ENCODE results near the gene IL18RAP. TPM values are rescaled to one million over a fixed set of nuclear protein-coding genes. Genes with fewer than 3 reads are reported as not detected.

IL18RAP gene
- polyA plus RNA-seq, 1 donor from 2014 or later: not detected

DNA sequence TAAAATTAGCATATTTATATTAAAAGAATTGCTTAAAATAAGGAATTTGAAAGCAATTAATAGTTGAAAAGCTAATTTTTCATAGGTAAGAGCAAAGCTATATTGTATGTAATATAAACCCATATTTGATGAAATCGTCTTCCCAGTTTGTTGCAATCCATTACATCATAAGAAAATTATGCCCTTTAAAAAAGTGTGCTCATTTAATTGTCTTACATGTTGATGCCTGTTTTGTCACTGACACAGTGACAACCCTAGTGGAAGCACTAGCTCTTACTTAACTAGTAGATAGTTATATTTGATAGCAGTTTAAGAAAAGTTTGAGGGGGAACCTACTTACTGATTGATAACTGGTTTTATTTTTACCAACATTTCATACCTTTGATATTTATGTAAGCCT lies 30.0 kb upstream of the IL18RAP start:
- H3K27me3 ChIP-seq (ENCODE audit: insufficient read depth, low read depth, low read length): no peaks in the 10 kb centered on the region
- no peaks in the 10 kb centered on the region for H4K20me1 ChIP-seq (ENCODE audit: insufficient read depth)
- H3K79me2 ChIP-seq (replicated peaks; ENCODE audit: insufficient read depth, low read length): no peaks in the 10 kb centered on the region
- H3K4me2 ChIP-seq (ENCODE audit: low read length): no peak overlapping the region
- H3K9me3 ChIP-seq (ENCODE audit: low read length): no peaks in the 10 kb centered on the region
- no peak overlapping the region for H2AFZ ChIP-seq (ENCODE audit: low read depth, low read length)
- no peak overlapping the region for H3K4me3 ChIP-seq (ENCODE audit: low read length)
- no peaks in the 10 kb centered on the region for H3K36me3 ChIP-seq (ENCODE audit: insufficient read depth, low read length)
- no peak overlapping the region for H3K9ac ChIP-seq (ENCODE audit: low read length)
- TF ChIP-seq MXI1 (conservative IDR thresholded peaks at IDR 0.05; ENCODE audit: poor library complexity, severe bottlenecking): no peak
- H3K9me2 ChIP-seq (ENCODE audit: insufficient read depth, low read length): no peaks in the 10 kb centered on the region
- H3F3A ChIP-seq (ENCODE audit: insufficient read depth, low read length, poor library complexity, severe bottlenecking): no peaks in the 10 kb centered on the region
- H3K27ac ChIP-seq (ENCODE audit: low read length): no peak overlapping the region

DNA sequence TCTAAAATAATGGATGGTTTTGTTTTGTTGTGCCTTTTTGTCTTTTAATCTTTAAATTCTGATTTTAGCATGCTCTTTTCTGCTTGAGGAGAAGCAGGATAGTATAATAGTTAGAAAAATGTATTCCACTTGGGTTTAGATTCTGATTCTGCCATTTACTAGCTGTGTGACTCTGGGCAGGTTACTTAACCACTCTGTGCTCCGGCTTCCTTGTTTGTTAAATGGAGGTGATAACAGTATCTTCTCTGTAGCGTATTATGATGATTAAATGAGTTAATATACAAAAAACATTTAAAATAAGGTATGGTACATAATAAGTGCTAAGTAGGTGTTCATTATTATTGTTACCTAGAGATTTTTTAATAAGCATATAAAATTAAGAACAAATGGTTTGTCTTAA lies 26.9 kb upstream of the IL18RAP start:
- Histone ChIP-seq H3K36me3 (ENCODE audit: insufficient read depth, low read length) (no peaks in the 10 kb centered on the region), H3K9ac (ENCODE audit: low read length) (no peak overlapping the region), H2AFZ (ENCODE audit: low read depth, low read length) (no peak overlapping the region), H3K4me2 (ENCODE audit: low read length) (no peak overlapping the region), H3K27me3 (ENCODE audit: insufficient read depth, low read depth, low read length) (no peaks in the 10 kb centered on the region), H4K20me1 (ENCODE audit: insufficient read depth) (no peaks in the 10 kb centered on the region), H3F3A (ENCODE audit: insufficient read depth, low read length, poor library complexity, severe bottlenecking) (no peaks in the 10 kb centered on the region), H3K27ac (ENCODE audit: low read length) (no peak overlapping the region), H3K9me2 (ENCODE audit: insufficient read depth, low read length) (no peaks in the 10 kb centered on the region), H3K9me3 (ENCODE audit: low read length) (no peaks in the 10 kb centered on the region), H3K79me2 (replicated peaks; ENCODE audit: insufficient read depth, low read length) (no peaks in the 10 kb centered on the region), H3K4me3 (ENCODE audit: low read length) (no peak overlapping the region)
- TF ChIP-seq, protein P1, sequence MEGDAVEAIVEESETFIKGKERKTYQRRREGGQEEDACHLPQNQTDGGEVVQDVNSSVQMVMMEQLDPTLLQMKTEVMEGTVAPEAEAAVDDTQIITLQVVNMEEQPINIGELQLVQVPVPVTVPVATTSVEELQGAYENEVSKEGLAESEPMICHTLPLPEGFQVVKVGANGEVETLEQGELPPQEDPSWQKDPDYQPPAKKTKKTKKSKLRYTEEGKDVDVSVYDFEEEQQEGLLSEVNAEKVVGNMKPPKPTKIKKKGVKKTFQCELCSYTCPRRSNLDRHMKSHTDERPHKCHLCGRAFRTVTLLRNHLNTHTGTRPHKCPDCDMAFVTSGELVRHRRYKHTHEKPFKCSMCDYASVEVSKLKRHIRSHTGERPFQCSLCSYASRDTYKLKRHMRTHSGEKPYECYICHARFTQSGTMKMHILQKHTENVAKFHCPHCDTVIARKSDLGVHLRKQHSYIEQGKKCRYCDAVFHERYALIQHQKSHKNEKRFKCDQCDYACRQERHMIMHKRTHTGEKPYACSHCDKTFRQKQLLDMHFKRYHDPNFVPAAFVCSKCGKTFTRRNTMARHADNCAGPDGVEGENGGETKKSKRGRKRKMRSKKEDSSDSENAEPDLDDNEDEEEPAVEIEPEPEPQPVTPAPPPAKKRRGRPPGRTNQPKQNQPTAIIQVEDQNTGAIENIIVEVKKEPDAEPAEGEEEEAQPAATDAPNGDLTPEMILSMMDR (IDR thresholded peaks at IDR 0.05; ENCODE audit: poor library complexity, severe bottlenecking): no peak
- TF ChIP-seq EP300 (conservative IDR thresholded peaks at IDR 0.05; ENCODE audit: poor library complexity, severe bottlenecking) (no peak), TAF1 (IDR thresholded peaks at IDR 0.05; ENCODE audit: low read depth) (no peak), MXI1 (conservative IDR thresholded peaks at IDR 0.05; ENCODE audit: poor library complexity, severe bottlenecking) (no peak), EZH2 (IDR thresholded peaks at IDR 0.05; ENCODE audit: borderline replicate concordance, insufficient read depth, low read length, poor library complexity, severe bottlenecking) (no peak), POLR2AphosphoS5 (IDR thresholded peaks at IDR 0.05) (no peak), RAD21 (conservative IDR thresholded peaks at IDR 0.05) (no peak), SMC3 (conservative IDR thresholded peaks at IDR 0.05; ENCODE audit: poor library complexity) (no peak)
- TF ChIP-seq, protein P2, sequence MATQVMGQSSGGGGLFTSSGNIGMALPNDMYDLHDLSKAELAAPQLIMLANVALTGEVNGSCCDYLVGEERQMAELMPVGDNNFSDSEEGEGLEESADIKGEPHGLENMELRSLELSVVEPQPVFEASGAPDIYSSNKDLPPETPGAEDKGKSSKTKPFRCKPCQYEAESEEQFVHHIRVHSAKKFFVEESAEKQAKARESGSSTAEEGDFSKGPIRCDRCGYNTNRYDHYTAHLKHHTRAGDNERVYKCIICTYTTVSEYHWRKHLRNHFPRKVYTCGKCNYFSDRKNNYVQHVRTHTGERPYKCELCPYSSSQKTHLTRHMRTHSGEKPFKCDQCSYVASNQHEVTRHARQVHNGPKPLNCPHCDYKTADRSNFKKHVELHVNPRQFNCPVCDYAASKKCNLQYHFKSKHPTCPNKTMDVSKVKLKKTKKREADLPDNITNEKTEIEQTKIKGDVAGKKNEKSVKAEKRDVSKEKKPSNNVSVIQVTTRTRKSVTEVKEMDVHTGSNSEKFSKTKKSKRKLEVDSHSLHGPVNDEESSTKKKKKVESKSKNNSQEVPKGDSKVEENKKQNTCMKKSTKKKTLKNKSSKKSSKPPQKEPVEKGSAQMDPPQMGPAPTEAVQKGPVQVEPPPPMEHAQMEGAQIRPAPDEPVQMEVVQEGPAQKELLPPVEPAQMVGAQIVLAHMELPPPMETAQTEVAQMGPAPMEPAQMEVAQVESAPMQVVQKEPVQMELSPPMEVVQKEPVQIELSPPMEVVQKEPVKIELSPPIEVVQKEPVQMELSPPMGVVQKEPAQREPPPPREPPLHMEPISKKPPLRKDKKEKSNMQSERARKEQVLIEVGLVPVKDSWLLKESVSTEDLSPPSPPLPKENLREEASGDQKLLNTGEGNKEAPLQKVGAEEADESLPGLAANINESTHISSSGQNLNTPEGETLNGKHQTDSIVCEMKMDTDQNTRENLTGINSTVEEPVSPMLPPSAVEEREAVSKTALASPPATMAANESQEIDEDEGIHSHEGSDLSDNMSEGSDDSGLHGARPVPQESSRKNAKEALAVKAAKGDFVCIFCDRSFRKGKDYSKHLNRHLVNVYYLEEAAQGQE (IDR thresholded peaks at IDR 0.05; ENCODE audit: borderline replicate concordance): no peak

DNA sequence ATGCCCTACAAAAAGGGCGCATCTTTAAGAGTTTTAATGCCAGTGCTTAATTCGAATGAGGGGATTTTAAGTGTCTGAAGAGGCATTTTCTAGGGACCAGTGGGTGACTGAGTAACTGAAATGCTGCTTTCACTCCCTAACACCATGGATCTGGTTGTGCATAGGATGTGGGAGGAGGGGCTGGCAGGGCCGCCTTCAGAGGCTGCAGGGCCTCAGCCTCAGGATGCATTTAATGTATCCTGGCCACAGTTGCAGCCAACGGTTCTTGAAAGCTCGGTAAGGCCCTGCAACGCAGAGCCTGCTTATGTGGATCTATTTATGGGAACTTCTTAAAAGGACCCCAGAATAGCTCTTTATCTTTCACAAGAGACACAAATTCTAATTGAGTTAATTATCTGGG lies 25.8 kb upstream of the IL18RAP start:
- Histone ChIP-seq H3K4me3 (ENCODE audit: low read length) (no peak overlapping the region), H2AFZ (ENCODE audit: low read depth, low read length) (no peak overlapping the region), H3K79me2 (replicated peaks; ENCODE audit: insufficient read depth, low read length) (no peaks in the 10 kb centered on the region), H3K9me3 (ENCODE audit: low read length) (no peaks in the 10 kb centered on the region), H3K27ac (ENCODE audit: low read length) (no peak overlapping the region), H4K20me1 (ENCODE audit: insufficient read depth) (no peaks in the 10 kb centered on the region), H3F3A (ENCODE audit: insufficient read depth, low read length, poor library complexity, severe bottlenecking) (no peaks in the 10 kb centered on the region), H3K9me2 (ENCODE audit: insufficient read depth, low read length) (no peaks in the 10 kb centered on the region), H3K4me2 (ENCODE audit: low read length) (no peak overlapping the region), H3K27me3 (ENCODE audit: insufficient read depth, low read depth, low read length) (no peaks in the 10 kb centered on the region), H3K9ac (ENCODE audit: low read length) (no peak overlapping the region), H3K36me3 (ENCODE audit: insufficient read depth, low read length) (no peaks in the 10 kb centered on the region)
- TF ChIP-seq POLR2AphosphoS5 (IDR thresholded peaks at IDR 0.05): no peak
- no peak for TF ChIP-seq EP300 (conservative IDR thresholded peaks at IDR 0.05; ENCODE audit: poor library complexity, severe bottlenecking)
- TF ChIP-seq EZH2 (IDR thresholded peaks at IDR 0.05; ENCODE audit: borderline replicate concordance, insufficient read depth, low read length, poor library complexity, severe bottlenecking): no peak
- TF ChIP-seq, protein P2 (IDR thresholded peaks at IDR 0.05; ENCODE audit: borderline replicate concordance): no peak
- TF ChIP-seq RAD21 (conservative IDR thresholded peaks at IDR 0.05): no peak
- TF ChIP-seq TAF1 (IDR thresholded peaks at IDR 0.05; ENCODE audit: low read depth): no peak
- TF ChIP-seq SMC3 (conservative IDR thresholded peaks at IDR 0.05; ENCODE audit: poor library complexity): no peak
- TF ChIP-seq MXI1 (conservative IDR thresholded peaks at IDR 0.05; ENCODE audit: poor library complexity, severe bottlenecking): no peak
- TF ChIP-seq, protein P1 (IDR thresholded peaks at IDR 0.05; ENCODE audit: poor library complexity, severe bottlenecking): no peak

Measured in neural cell (in vitro differentiated cells).